K562 (cell line): ENCODE results near the gene KLKB1. TPM values are rescaled to one million over a fixed set of nuclear protein-coding genes. Genes with fewer than 3 reads are reported as not detected.
"Not testable (repeated sequence)": the region's sequence is repeated elsewhere in the genome, so short reads cannot be mapped to it uniquely, and the experiment has no call there.

Experiments used
- ATAC-seq: fragments of 200-7000 bp; cut with Tn5 transposase; 3 replicates; pipeline ENCODE4 v1.9.1; 2020; ENCODE audit warnings: moderate library complexity
- BruUV-seq: library from RNA; stranded (reverse); fragments of 400-500 nt; replicated peaks from 2 replicates; lab custom pipeline; 2021; lab: Mats Ljungman, UMichigan
- CTCF ChIA-PET: fragments of 300-600 bp; formaldehyde crosslinking; extraction: SDS; loops from one replicate; lab custom pipeline; 2021; ENCODE audit warnings: low intra/inter-chr PET ratio; lab: Yijun Ruan, JAX
- POLR2A ChIA-PET: fragments of 300-600, 350-650 bp; sonication (Branson Sonifier 250); formaldehyde crosslinking; extraction: SDS; loops from one replicate; lab custom pipeline; 2021; ENCODE audit warnings: antibody characterized with exemption, inconsistent platforms; lab: Yijun Ruan, JAX
- DNase-seq, 4 experiments: peaks; one replicate each; pipeline versions ENCODE4 v3.0.0 to v3.0.0-alpha.2; 2011 to 2018; ENCODE audit warnings: low spot score in 3 of 4, mixed read lengths in 3 of 4; ENCODE audit errors: extremely low read depth in 1 of 4
- FAIRE-seq: peaks from 2 replicates; lab custom pipeline; 2011; peaks lifted over from hg19 to GRCh38; lab: Jason Lieb, UNC
- H2AFZ ChIP-seq: 2 replicates; pipeline ENCODE4 v1.6.0; 2011; ENCODE audit warnings: low read depth, low read length, control low read depth, inconsistent platforms
- H3K27ac ChIP-seq: fragments of 200-600 bp; 3 replicates; pipeline ENCODE4 v1.8.0; 2011; ENCODE audit warnings: low read depth, mild to moderate bottlenecking, control low read depth, inconsistent platforms, low read length, moderate library complexity, mixed read lengths; ENCODE audit errors: extremely low read depth
- H3K27me3 ChIP-seq, 2 experiments: fragments of 300-600 bp in 1 of 2; 2 replicates in 1 of 2; 3 replicates in 1 of 2; pipeline versions ENCODE4 v1.6.0 to v1.8.0; 2011; ENCODE audit warnings: inconsistent platforms in 2 of 2, low read length in 2 of 2, mild to moderate bottlenecking in 1 of 2, mixed read lengths in 1 of 2, moderate library complexity in 1 of 2; ENCODE audit not compliant: control insufficient read depth in 2 of 2, insufficient read depth in 2 of 2
- H3K36me3 ChIP-seq: fragments of 300-600 bp; 3 replicates; pipeline ENCODE4 v1.8.0; 2011; ENCODE audit warnings: mild to moderate bottlenecking, low read length, inconsistent platforms; ENCODE audit not compliant: control insufficient read depth, insufficient read depth
- H3K4me1 ChIP-seq, 2 experiments: fragments of 200-600 bp in 1 of 2; replicated peaks in 1 of 2; 2 replicates in 1 of 2; 3 replicates in 1 of 2; pipeline versions ENCODE4 v1.5.1 to v1.8.0; 2011; ENCODE audit warnings: inconsistent platforms in 2 of 2, low read length in 2 of 2, mild to moderate bottlenecking in 1 of 2, mixed read lengths in 1 of 2, moderate library complexity in 1 of 2; ENCODE audit not compliant: control insufficient read depth in 2 of 2, insufficient read depth in 2 of 2
- H3K4me2 ChIP-seq: 2 replicates; pipeline ENCODE4 v1.6.1; 2011; ENCODE audit warnings: low read length, control low read depth, inconsistent platforms, mixed read lengths; ENCODE audit not compliant: insufficient read depth
- H3K4me3 ChIP-seq: fragments of 200-600 bp; sonication (generic), shearing (Covaris generic); 2 replicates; pipeline ENCODE4 v1.5.1; 2016; ENCODE audit warnings: control low read depth, inconsistent platforms
- H3K79me2 ChIP-seq: fragments of 200-600 bp; 3 replicates; pipeline ENCODE4 v1.8.0; 2011; ENCODE audit warnings: low read length, inconsistent platforms; ENCODE audit not compliant: control insufficient read depth, insufficient read depth
- H3K9ac ChIP-seq, 2 experiments: 2 replicates each; pipeline versions ENCODE4 v1.6.0 to v1.6.1; 2011; ENCODE audit warnings: low read depth in 2 of 2, low read length in 2 of 2, control low read depth in 1 of 2, inconsistent platforms in 1 of 2, mild to moderate bottlenecking in 1 of 2, mixed read lengths in 1 of 2; ENCODE audit not compliant: insufficient read depth in 1 of 2
- H3K9me1 ChIP-seq: one replicate; pipeline ENCODE4 v1.6.0; 2011; ENCODE audit warnings: inconsistent platforms, mild to moderate bottlenecking, low read length, moderate library complexity; ENCODE audit not compliant: control insufficient read depth, insufficient read depth
- H3K9me3 ChIP-seq: replicated peaks from 2 replicates; pipeline ENCODE4 v1.5.1; 2011; ENCODE audit warnings: low read depth, low read length, inconsistent platforms; ENCODE audit not compliant: control insufficient read depth, insufficient read depth
- H4K20me1 ChIP-seq: replicated peaks from 2 replicates; pipeline ENCODE4 v1.6.1; 2011; ENCODE audit warnings: low read length, inconsistent platforms, mixed read lengths; ENCODE audit not compliant: control insufficient read depth, insufficient read depth
- ARNT ChIP-seq, 2 experiments: fragments of 450-650 bp; IDR thresholded peaks; 2 replicates each; pipeline ENCODE4 v1.6.1; 2016; ENCODE audit warnings: mild to moderate bottlenecking in 1 of 2
- GABPB2 ChIP-seq: fragments of 250-450 bp; sonication (Bioruptor Pico); conservative IDR thresholded peaks from 2 replicates; pipeline ENCODE4 v1.5.1; 2021; ENCODE audit warnings: mild to moderate bottlenecking
- GTF2B ChIP-seq: IDR thresholded peaks from 2 replicates; pipeline ENCODE4 v1.6.1; 2011; ENCODE audit not compliant: insufficient read length; ENCODE audit errors: extremely low read depth
- RBM34 ChIP-seq: fragments of 200-400 bp; formaldehyde crosslinking; IDR thresholded peaks from 2 replicates; pipeline ENCODE4 v1.6.1; 2018; ENCODE audit warnings: low read length, borderline replicate concordance; ENCODE audit not compliant: insufficient read depth
- SETDB1 ChIP-seq: IDR thresholded peaks from one replicate; pipeline ENCODE4 v1.6.1; 2012; ENCODE audit warnings: low read length, control low read depth, inconsistent platforms
- ZBTB17 ChIP-seq: fragments of 450-650 bp; formaldehyde crosslinking; IDR thresholded peaks from 2 replicates; pipeline ENCODE4 v1.4.0; 2020; ENCODE audit warnings: mild to moderate bottlenecking
- WGBS: fragments of 100-300 bp; shearing (Covaris generic); methylation state at CpG from one replicate; pipeline ENCODE4 v1.1.6; 2016; ENCODE audit warnings: low coverage, mixed read lengths; ENCODE audit not compliant: insufficient coverage; ENCODE audit errors: missing lambda C conversion rate; 5-methylcytosine and 5-hydroxymethylcytosine counted together
- in situ Hi-C: fragments of 300-500 bp; cut with MboI; formaldehyde crosslinking; loops from 4 replicates; pipeline ENCODE4 v1.15.0; 2018; ENCODE audit warnings: inconsistent platforms, mixed read lengths
- intact Hi-C: fragments of 100-400 bp; cut with micrococcal nuclease; formaldehyde crosslinking; loops from 2 replicates; pipeline ENCODE4 v1.14.2; 2022
- polyA plus RNA-seq, 8 experiments: library from polyadenylated mRNA; depleted of rRNA in 4 of 8; stranded (reverse) in 5 of 8; unstranded in 3 of 8; fragments of >200 nt; fragmentation: Nextera tagmentation in 2 of 8; fragmentation: Illumina TruSeq in 1 of 8; extraction: Ambion mirVana in 2 of 8; extraction: Trizol in 1 of 8; gene quantifications; 2 replicates each; pipeline versions ENCODE4 v1.2.1 to v1.2.3, GENCODE V29; 2011 to 2014; ENCODE audit warnings: inconsistent platforms in 1 of 8, missing spikeins in 1 of 8
- total RNA-seq, 7 experiments: library from RNA; depleted of rRNA in 6 of 7; stranded (reverse); fragments of >200 nt in 6 of 7; fragmentation: Illumina TruSeq in 2 of 7; extraction: Trizol in 2 of 7; gene quantifications; 2 replicates each; pipeline versions ENCODE4 v1.2.1 to v1.2.3, GENCODE V29; 2011 to 2021; ENCODE audit warnings: low replicate concordance in 1 of 7
- TF ChIP-seq, protein P1 (sequence below), 2 experiments: IDR thresholded peaks; 2 replicates each; pipeline ENCODE4 v1.6.1; 2012; ENCODE audit warnings: improper control_type of control experiment in 2 of 2, low read depth in 2 of 2, low read length in 2 of 2, borderline replicate concordance in 1 of 2
- TF ChIP-seq, protein P2 (sequence below): fragments of 250-450 bp; sonication (Bioruptor Pico); IDR thresholded peaks from 2 replicates; pipeline ENCODE4 v1.6.1; 2021; ENCODE audit warnings: mild to moderate bottlenecking
- TF ChIP-seq, protein P3 (sequence below): IDR thresholded peaks from 3 replicates; pipeline ENCODE4 v1.6.1; 2011; ENCODE audit warnings: borderline replicate concordance, mild to moderate bottlenecking, moderate library complexity; ENCODE audit not compliant: insufficient read length; ENCODE audit errors: extremely low read depth
- TF ChIP-seq, protein P4 (sequence below): fragments of 250-450 bp; sonication (Bioruptor Pico); IDR thresholded peaks from 2 replicates; pipeline ENCODE4 v1.8.0; 2022; ENCODE audit warnings: moderate library complexity, mild to moderate bottlenecking, inconsistent platforms

The KLKB1 gene
- total and polyA plus RNA-seq, 9 of the 15 experiments (the other 6 are each of a cell fraction or from before 2014, with no cell fraction given), result 0.27 TPM; not detected in 8

DNA sequence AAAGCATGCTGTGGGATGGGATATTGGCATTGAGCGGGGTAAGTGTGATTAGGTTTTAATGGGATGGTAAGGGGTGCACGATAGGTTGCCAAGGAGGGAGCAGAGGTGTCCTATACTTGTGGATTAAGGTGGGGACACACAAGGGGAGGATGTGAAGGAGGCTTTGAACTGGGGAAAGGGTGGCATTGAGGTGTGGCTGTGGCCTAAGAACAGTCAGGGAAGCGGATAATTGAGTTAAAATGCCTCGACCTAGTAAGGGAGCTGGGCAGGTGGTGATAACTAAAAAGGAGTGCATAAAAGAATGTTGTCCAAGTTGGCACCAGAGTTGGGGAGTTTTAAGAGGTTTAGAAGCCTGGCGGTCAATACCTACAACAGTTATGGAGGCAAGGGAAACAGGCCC is 17.5 kb downstream of the KLKB1 start (continued):
- TF ChIP-seq, protein P1, sequence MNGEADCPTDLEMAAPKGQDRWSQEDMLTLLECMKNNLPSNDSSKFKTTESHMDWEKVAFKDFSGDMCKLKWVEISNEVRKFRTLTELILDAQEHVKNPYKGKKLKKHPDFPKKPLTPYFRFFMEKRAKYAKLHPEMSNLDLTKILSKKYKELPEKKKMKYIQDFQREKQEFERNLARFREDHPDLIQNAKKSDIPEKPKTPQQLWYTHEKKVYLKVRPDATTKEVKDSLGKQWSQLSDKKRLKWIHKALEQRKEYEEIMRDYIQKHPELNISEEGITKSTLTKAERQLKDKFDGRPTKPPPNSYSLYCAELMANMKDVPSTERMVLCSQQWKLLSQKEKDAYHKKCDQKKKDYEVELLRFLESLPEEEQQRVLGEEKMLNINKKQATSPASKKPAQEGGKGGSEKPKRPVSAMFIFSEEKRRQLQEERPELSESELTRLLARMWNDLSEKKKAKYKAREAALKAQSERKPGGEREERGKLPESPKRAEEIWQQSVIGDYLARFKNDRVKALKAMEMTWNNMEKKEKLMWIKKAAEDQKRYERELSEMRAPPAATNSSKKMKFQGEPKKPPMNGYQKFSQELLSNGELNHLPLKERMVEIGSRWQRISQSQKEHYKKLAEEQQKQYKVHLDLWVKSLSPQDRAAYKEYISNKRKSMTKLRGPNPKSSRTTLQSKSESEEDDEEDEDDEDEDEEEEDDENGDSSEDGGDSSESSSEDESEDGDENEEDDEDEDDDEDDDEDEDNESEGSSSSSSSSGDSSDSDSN (IDR thresholded peaks at IDR 0.05; ENCODE audit: borderline replicate concordance in 1 of 2, low read depth in 2 of 2, low read length in 2 of 2), result no peak
- TF ChIP-seq ARNT (IDR thresholded peaks at IDR 0.05) (no peak), SETDB1 (no peak), RBM34 (no peak), GABPB2 (CRISPR knock-in tag) (no peak), ZBTB17 (CRISPR knock-in tag) (no peak), GTF2B (no peak)
- TF ChIP-seq, protein P2, sequence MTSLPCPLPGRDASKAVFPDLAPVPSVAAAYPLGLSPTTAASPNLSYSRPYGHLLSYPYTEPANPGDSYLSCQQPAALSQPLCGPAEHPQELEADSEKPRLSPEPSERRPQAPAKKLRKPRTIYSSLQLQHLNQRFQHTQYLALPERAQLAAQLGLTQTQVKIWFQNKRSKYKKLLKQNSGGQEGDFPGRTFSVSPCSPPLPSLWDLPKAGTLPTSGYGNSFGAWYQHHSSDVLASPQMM (CRISPR knock-in tag), result no peak
- TF ChIP-seq, protein P3, sequence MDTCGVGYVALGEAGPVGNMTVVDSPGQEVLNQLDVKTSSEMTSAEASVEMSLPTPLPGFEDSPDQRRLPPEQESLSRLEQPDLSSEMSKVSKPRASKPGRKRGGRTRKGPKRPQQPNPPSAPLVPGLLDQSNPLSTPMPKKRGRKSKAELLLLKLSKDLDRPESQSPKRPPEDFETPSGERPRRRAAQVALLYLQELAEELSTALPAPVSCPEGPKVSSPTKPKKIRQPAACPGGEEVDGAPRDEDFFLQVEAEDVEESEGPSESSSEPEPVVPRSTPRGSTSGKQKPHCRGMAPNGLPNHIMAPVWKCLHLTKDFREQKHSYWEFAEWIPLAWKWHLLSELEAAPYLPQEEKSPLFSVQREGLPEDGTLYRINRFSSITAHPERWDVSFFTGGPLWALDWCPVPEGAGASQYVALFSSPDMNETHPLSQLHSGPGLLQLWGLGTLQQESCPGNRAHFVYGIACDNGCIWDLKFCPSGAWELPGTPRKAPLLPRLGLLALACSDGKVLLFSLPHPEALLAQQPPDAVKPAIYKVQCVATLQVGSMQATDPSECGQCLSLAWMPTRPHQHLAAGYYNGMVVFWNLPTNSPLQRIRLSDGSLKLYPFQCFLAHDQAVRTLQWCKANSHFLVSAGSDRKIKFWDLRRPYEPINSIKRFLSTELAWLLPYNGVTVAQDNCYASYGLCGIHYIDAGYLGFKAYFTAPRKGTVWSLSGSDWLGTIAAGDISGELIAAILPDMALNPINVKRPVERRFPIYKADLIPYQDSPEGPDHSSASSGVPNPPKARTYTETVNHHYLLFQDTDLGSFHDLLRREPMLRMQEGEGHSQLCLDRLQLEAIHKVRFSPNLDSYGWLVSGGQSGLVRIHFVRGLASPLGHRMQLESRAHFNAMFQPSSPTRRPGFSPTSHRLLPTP, result no peak
- TF ChIP-seq, protein P4, sequence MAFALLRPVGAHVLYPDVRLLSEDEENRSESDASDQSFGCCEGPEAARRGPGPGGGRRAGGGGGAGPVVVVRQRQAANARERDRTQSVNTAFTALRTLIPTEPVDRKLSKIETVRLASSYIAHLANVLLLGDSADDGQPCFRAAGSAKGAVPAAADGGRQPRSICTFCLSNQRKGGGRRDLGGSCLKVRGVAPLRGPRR, result no peak
- TF ChIP-seq, all 486 proteins: peak for 0

DNA sequence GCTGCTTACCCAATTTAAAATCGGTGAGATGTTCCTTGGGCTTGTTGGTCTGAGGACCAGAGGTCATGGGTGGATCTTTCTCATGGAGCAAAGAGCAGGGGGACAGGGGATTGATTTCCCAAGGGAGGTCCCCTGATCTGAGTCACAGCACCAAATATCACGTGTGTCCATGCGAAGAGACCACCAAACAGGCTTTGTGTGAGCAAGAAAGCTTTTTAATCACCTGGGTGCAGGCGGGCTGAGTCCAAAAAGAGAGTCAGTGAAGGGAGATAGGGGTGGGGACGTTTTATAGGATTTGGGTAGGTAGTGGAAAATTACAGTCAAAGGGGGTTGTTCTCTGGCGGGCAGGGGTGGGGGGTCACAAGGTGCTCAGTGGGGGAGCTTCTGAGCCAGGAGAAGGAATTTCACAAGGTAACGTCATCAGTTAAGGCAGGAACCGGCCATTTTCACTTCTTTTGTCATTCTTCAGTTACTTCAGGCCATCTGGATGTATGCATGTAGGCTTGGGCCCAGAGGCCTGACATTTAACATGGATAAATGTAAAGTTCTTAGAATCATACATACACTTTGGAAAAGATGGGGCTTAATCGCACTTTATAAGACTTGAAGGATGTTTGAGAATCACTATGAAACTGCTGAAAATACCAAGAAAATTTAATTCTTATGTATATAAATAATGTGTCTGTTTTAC is 19.9 kb downstream of the KLKB1 start:
- FAIRE-seq, H3K9me3 ChIP-seq, H3K79me2 ChIP-seq, H3K27me3 ChIP-seq, H2AFZ ChIP-seq, H3K4me2 ChIP-seq, H3K36me3 ChIP-seq, intact Hi-C loops, CTCF ChIA-PET, in situ Hi-C loops, POLR2A ChIA-PET, H3K9me1 ChIP-seq, H4K20me1 ChIP-seq, H3K4me1 ChIP-seq, H3K27ac ChIP-seq, DNase-seq, ATAC-seq, BruUV-seq, H3K4me3 ChIP-seq, H3K9ac ChIP-seq: not testable (repeated sequence)
- 1% methylated on average over 6 of the region's 9 CpGs for WGBS
